Astrocyte of the spinal cord (primary cell): ENCODE results near the gene SRMS.

Experiments used
- DNase-seq: peaks from one replicate; pipeline ENCODE4 v3.0.0; 2011; ENCODE audit warnings: low read depth, low spot score
- H3K4me3 ChIP-seq: 2 replicates; pipeline ENCODE4 v1.5.1; 2011; ENCODE audit warnings: low read depth, mild to moderate bottlenecking, low read length, moderate library complexity
- in situ Hi-C: cut with HindIII; loops from 2 replicates; pipeline ENCODE4 v1.10.0; 2017; ENCODE audit warnings: low sequenced_read_pairs
- TF ChIP-seq, protein P1 (sequence below): IDR thresholded peaks from 2 replicates; pipeline ENCODE4 v1.5.1; 2012; ENCODE audit warnings: low read depth, mild to moderate bottlenecking, low read length, inconsistent platforms

The SRMS gene

DNA sequence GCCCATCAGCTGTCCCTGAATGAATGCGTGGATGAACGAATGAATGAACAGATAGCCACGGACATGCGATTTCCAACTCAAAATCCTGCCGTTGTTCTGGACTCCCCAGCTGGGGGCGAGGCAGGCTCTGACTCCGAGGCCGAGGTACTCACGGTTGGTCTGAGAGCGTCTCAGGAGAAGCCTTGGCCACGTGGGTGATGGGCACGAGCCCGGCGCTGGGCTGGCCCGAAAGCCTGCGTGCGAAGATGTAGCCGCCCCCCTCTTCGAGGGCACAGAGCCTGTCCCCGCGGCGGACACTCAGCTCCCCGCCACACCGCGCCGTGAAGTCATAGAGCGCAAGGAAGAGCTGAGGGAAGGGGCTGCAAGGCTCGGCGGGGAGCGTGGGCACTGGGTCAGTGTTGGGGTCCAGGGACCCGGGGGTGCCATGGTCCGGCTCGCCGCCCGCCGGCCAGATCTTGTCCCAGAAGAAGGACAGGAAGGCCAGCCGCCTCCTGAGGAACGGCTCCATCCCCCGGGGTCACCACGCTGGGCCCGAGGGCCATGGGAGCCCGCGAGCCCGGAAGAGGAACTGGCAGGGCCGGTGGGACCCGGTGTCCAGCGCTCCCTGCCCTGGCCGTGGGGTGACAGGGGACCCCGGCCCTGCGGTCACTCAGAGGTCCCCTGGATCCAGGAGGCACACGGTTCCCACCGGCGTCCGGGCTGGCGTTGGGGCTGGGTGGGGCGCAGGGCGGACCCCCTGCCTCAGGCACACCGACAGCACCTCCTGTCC lies 409 bp downstream of the SRMS start:
- H3K4me3 ChIP-seq = no peak overlapping the region
- DNase-seq = no peak
- TF ChIP-seq, protein P1, sequence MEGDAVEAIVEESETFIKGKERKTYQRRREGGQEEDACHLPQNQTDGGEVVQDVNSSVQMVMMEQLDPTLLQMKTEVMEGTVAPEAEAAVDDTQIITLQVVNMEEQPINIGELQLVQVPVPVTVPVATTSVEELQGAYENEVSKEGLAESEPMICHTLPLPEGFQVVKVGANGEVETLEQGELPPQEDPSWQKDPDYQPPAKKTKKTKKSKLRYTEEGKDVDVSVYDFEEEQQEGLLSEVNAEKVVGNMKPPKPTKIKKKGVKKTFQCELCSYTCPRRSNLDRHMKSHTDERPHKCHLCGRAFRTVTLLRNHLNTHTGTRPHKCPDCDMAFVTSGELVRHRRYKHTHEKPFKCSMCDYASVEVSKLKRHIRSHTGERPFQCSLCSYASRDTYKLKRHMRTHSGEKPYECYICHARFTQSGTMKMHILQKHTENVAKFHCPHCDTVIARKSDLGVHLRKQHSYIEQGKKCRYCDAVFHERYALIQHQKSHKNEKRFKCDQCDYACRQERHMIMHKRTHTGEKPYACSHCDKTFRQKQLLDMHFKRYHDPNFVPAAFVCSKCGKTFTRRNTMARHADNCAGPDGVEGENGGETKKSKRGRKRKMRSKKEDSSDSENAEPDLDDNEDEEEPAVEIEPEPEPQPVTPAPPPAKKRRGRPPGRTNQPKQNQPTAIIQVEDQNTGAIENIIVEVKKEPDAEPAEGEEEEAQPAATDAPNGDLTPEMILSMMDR = no peak
- in situ Hi-C loops = no loop called here

- TF ChIP-seq, protein P1 = no peak
- no peak overlapping the region for H3K4me3 ChIP-seq
- no peak for DNase-seq
- in situ Hi-C loops = no loop called here
Observed at GRCh38 chr20:63546256-63546955, 1.1 kb downstream of the SRMS start.

- DNase-seq = no peak
- TF ChIP-seq, protein P1 = no peak
- no peak overlapping the region for H3K4me3 ChIP-seq
- in situ Hi-C loops = no loop called here
Observed at GRCh38 chr20:63545814-63546213, 1.7 kb downstream of the SRMS start.

DNA sequence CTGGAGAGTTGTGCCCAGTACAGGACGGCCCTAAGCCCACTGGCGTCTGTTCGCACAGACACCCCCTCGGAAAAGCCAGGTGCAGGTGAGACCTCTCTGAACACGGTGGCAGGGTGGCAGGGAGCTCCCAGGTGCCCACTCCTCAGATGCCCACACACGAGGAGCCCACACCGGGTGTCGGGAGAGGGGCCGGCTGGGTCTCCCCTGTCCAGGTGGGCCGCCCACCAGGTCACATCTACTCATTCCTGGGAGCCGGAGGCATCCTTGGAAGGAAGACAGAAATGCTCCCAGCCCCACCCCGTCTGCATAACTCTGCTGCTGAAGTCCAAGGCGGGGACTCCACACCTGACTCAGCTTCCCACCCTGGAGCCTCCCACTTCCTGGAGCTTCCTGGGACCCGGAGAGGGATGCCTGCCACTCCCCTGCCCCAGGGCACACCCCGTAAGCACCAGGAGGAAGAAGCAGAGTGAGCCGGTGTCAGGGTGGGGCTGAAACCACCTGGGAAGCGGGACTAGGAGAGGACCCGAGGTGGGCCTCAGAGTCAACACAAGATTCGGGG lies 2.5 kb downstream of the SRMS start:
- no peak overlapping the region for H3K4me3 ChIP-seq
- in situ Hi-C loops = no loop called here
- no peak for DNase-seq
- TF ChIP-seq, protein P1 = no peak

- no peak for DNase-seq
- in situ Hi-C loops = no loop called here
- TF ChIP-seq, protein P1 = no peak
- H3K4me3 ChIP-seq = no peak overlapping the region
Observed at GRCh38 chr20:63544241-63544957, 3.1 kb downstream of the SRMS start.

GRCh38 chr20:63543733-63544132 lies 3.8 kb downstream of the SRMS start:
- TF ChIP-seq, protein P1 = no peak
- DNase-seq = no peak
- no peak overlapping the region for H3K4me3 ChIP-seq
- in situ Hi-C loops = no loop called here
